ENCODE measurements around the gene RFX1.
"Not testable (repeated sequence)": the region's sequence is repeated elsewhere in the genome, so short reads cannot be mapped to it uniquely, and the experiment has no call there.

The RFX1 gene

DNA sequence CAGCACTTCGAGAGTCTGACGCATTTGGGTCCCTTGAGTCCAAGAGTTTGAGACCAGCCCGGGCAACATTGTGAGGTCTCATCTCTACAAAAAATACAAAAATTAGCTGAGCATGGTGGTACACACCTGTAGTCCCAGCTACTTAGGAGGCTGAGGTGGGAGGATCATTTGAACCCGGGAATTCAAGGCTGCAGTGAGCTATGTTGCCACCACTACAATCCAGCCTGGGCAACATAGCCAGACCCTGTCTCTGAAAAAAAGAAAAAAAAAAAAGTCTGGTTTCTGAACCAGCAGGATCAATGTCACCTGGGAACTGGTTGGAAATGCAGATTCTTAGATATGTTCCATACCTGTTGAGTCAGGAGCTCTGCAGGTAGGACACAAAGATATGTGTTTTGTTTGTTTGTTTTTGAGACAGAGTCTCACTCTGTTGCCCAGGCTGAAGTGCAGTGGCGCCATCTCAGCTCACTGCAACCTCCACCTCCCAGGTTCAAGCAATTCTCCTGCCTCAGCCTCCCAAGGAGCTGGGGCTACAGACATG lies 20.6 kb upstream of the RFX1 start:
- not testable (repeated sequence) for DNase-seq

GRCh38 chr19:14023404-14024235 lies 17.5 kb upstream of the RFX1 start:
- peak; percentile 81 to 85 for DNase-seq

- no peak for DNase-seq
Measured at GRCh38 chr19:14022469-14022868, 16.3 kb upstream of the RFX1 start.

DNA sequence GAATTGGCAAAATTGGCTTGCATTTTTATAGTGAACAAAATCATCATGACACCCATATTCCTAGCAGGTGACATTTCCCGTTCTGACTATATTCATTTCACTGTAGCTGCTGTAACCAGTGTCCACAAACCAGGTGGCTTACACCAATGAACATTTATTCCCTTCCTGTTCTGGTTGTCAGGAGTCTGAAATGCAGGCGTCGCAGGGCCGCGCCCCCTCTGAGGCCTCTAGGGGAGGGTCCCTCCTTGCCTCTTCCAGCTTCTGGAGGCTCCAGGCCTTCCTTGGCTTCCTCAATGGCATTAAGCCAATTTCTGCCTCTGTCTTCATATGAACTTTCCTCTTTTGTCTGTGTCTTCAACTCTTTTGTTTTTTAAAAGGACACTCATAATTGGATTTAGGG lies 15.4 kb upstream of the RFX1 start:
- DNase-seq = no peak

GRCh38 chr19:14019739-14020138 lies 13.6 kb upstream of the RFX1 start:
- not testable (repeated sequence) for DNase-seq

DNA sequence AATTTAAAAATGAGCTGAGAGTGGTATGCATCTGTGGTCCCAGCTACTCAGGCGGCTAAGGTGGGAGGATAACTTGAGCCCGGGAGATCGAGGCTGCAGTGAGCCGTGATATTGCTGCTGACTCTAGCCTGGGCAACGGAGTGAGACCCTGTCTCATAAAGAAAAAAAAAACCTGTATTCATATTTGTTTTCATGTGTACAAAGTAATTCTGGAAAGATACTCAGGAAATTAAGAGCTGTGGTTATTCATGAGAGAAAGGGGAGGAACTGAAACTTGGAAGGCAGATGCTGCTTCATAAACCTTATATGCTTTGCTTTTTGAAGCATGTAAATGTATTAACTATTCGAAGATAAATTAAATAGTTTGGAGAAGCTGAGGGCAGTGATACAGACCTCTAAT lies 13.0 kb upstream of the RFX1 start:
- peak in 1 of 2 donors; percentile 23 for DNase-seq

- no peak for DNase-seq
Measured at GRCh38 chr19:14015524-14016035, 9.5 kb upstream of the RFX1 start.

GRCh38 chr19:14012378-14012915 lies 6.3 kb upstream of the RFX1 start:
- no peak for DNase-seq

GRCh38 chr19:14006766-14007562 lies 844 bp upstream of the RFX1 start:
- DNase-seq = no peak

- DNase-seq = peak; percentile 75 to 90
Measured at GRCh38 chr19:14005349-14006084, 603 bp downstream of the RFX1 start.

DNA sequence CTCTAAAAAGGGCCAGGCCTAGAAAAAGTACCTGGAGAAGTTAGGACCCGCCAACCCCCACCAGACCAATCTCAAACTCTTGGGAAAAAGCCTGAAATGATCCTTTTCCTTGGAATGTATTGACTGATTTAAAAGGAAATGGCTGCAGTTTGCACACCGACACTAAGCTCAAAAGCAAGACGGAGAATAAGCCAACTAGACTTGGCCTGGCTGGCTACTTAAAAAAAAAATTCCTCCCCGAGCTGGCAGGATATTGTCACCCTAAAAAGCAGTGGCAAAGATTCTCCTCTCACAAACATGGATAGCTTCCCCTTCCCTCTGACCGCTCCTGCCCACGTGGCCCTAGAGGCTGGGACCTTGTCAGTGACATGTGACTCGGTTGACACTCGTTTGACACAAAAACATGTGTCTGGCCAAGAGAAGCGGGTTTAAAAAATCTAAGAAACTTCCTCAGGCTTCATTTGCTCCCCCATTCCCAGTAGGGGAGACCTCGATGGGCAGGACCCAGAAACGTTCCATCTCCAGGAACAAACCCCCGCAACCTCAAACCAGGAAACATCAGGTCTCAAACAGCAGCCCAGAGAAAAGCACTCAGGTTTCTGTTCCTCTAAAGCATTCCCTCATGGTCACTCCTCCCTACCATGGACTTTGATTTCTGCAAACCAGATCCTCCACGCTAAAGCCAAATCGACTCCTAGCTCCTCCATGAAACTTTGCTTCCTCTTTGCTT lies 1.3 kb downstream of the RFX1 start:
- peak; percentile 79 to 87 for DNase-seq

- no peak for DNase-seq
Measured at GRCh38 chr19:14003251-14004055, 2.7 kb downstream of the RFX1 start.

DNA sequence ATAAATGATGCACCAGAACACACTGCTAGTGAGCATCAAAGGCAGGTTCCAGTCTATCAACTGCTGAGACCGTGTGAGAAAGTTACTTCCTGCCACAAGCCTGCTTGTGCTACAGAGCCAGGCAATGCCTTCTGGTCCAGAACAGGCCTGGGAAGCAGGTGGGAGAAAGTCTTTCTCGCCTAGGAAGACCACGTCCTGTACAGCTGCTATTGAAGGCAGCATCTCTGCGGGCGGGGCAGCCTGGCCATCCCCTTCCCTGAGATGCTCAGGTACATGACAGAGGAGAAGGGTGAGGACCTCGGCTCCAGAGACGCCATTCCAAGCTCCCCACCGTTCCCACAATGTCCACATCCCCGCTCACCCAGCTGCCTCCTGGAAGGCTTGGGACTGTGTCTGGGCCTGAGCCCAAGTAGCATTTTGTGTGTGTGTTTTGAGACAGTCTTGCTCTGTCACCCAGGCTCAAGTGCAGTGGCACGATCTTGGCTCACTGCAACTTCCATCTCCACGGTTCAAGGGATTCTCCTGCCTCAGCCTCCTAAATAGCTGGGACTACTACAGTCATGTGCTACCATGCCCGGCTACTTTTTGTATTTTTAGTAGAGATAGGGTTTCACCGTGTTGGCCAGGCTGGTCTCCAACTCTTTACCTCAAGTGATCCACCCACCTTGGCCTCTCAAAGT lies 3.4 kb downstream of the RFX1 start:
- no peak for DNase-seq

DNA sequence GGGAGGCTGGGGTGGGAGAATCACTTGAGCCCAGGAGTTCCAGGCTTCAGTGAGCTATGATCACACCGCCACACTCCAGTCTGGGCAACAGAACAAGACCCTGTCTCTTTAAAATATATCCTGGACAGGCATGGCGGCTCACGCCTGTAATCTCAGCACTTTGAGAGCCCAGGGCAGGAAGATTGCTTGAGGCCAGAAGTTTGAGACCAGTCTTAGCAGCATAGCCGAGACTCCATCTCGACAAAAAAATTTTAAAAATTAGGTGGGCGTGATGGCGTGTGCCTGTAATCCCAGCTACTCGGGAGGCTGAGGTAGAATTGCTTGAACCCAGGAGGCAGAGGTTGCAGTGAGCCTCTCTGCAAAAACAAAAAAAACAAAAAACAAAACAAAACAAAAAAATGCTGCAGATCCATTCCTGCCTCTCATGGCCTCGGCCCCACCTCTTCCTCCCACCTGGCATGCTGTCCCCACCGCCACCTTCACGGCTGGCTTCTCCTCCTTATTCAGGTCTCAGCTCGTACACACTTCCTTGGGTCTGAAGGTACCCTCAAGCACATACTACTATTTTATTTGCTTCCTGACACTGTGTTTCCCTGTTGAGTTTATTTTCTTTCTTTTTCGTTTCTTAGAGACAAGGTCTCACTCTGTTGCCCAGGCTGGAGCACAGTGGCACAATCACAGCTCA lies 5.3 kb downstream of the RFX1 start:
- no peak for DNase-seq

DNA sequence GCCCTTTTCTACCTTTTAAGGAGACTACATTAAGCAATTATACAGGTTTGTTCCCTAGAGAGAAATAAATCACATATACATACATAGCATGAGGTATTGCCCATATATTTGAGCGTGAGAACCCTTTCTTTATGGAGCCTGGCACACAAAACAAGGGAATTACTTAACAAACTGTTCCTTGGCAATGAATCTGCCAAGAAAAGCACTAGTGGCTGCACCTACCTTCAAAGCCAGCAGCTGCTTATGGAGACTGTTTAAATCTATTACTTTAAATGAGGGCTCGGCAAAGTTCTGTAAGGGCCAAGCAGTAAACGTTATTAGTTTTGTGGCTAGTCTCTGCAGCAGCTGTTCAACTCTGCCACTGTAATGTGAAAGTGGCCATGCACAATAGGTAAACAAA lies 7.0 kb downstream of the RFX1 start:
- DNase-seq = no peak

DNA sequence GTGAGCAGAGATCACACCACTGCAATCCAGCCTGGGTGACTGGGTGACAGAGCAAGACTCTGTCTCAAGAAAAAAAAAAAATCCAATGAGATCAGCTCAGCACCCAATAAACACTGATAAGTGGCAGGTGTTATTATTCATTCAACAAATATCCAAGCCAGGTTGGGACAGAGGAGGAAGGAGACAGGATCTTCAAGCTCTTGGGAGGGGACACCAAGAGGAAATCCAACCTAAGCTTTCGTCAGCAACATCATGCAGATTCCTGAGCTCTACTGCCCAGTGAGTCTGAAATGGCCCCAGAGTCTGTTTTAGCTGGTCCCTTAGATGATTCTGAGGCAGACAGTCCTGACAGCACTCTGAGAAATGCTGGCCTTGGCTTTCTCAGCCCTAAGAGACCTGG lies 7.7 kb downstream of the RFX1 start:
- DNase-seq = no peak

GRCh38 chr19:13997631-13997962 lies 8.5 kb downstream of the RFX1 start:
- no peak for DNase-seq

- no peak for DNase-seq
Measured at GRCh38 chr19:13996928-13997630, 9.0 kb downstream of the RFX1 start.
